HG03280 (cell line): Measurements from ENCODE around the gene PTGDR2.

Experiments
- ATAC-seq: cut with Tn5 transposase; IDR thresholded peaks from one replicate; pipeline ENCODE4 v1.9.1; 2021; ENCODE audit warnings: mild to moderate bottlenecking, moderate library complexity; ENCODE audit not compliant: unreplicated experiment

PTGDR2 gene

DNA sequence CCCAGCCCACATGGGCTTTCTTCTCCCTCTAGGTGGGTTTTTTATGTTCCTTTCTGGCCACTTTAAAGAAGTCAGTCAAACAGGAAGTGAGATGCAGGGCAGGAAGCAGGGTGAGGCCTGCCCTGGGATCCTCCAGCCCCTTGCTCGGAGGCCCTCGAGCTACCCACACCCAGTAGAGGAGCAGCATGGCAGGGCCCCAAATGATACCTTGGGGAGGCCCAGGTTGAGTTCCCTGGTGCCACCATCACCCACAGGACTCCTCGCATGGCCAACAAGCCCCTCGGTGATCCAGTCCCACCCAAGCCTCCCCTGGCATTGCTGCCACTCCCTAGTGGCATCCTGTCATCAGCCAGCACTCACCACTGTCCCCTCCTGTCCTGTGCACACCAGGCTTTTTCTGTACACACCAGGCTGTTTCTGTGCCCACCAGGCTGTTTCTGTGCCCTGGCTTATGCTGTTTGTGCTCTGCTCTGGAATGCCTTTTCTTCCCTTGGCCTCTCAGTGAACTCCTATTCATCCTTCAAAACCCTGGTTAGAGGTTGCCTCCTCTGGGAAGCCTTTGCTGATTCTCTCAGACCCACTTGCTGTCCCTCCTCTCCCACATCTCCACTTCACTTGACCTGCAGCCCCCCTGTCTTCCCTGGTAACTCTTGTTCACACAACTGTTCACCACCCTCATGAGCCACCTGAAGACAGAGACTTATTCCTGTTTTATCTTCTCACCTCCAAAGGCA, 3.1 kb upstream of the PTGDR2 start:
- ATAC-seq: no peak

DNA sequence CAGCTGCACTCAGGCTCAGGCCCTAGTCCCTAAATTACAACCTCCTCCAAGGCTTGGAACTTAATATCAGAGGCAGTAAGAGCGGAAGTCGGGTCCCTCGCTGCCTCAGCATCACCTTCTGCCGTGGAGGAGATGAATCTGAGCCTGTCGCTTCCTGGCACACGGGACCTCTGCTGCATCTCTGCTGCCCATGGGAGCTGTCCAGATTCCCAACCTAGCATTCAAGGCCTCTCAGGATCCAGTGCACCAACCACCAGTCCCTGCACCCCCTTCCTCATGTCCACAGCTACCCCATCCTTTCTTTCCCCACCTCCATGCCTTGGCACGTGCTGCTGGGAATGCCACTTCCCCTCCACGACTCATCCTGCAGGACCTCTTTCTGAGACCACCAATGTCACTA, 2.5 kb upstream of the PTGDR2 start:
- ATAC-seq: no peak

DNA sequence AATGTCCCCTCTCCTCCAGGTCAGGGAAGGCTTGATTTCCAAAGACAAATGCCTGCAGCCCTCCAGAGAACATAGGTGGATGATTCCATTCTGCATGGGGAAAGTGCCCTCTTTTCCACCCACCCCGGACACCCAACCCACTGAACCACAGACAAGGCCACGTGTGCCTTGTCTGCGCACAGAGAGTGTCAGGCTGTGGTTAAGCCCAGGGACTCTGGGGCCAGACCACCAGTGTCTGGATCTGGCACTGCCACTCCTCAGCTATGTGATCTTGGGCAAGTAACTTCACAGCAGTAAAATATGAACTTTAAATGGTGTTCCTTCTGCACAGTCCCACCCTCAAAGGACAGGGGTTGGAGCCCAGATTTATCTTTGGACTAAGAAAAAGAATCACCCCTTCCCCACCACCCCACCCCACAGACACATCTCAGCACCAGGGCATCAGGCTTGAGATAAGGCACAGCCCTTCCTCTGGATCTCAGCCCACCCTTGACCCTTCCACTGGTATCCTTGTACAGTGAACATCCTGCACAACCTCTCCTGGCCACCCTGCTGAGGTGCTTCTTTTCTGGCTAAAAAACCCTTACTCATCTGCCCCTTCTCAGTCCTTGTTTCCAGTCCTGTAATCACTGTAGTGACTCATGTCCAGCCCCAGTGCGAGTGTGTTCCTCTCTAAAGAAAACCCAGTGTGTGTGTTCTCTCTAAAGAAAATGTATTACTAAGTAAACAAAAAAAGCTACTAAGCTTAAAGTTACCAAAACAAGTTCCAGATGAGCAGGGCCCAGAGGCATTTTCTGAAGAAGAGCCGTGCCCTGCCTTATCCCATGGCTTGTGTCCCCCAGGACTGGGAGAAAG, 1.9 kb upstream of the PTGDR2 start:
- no peak for ATAC-seq

DNA sequence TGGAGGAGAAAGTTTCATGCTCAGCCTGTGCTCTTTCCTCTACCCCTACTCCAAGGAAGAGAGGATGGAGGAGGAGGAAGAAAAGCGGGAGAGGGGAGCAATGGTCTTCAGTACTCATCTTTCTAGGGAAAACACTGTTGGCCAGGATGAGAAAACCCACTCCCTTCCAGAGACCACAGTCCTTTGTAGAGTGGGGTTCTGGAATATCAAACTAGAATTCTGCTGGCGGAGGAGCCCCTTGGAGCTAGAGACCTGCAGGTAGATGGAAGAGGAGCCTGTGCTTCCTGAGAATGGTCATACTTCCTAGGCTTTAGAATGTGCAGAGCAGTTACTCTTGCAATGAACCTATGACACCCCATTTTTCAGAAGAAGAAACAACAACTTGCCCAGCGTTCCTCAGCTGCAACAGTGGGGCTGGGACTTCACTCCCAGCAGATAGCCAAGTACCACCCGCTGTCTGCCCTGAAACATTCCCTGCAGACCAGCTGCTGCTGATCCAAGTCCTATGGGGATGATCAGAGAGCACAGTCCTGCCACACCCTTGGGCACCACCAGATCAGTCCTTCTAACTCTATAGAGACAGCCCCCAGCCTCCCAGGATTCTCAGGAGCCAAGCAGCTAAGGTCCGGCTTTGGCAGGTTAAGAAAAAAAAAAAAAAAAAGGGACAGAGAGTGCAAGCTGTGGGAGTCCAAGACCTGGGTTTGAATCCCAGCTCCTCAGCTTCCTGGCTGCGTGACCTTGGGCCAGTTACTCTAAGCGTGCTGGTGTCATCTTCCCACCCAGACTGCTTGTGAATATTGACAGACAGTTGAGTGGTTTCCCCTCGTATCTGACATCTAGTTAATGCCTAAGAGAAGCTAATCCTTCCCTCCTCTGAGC, 664 bp downstream of the PTGDR2 start:
- no peak for ATAC-seq

DNA sequence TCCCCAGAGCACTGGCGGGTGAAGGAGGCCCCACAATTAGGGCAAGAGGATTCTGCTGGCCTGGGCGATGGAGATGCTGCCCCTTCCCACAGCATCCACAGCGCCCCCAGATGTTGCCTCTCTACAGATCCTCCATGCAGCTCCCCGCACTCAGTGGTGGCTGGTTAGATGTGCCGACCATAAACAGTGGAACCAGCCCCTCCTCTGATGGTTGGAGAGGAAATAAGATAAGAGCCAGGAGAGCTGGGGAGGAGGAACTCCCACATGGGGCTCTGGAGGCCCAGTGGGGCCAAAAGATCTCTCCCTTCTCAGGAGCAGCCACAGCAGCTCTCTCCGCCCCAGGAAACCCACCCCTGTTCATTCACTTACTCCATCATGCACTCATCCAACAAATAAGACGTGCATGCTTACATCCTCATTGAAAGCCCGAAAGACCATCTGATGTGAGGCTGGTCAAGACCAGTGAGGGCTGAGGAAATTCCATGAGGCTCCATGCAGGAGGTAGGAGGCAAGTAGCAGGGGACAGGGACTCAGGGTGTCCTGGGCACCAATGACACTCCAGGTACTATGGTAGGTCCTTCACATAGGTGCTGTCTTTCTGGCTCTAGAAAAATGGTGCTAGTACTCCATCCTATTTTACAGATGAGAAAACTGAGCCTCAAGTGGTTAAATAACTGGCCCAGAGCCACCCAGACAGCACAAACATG, 1.5 kb downstream of the PTGDR2 start:
- no peak for ATAC-seq

DNA sequence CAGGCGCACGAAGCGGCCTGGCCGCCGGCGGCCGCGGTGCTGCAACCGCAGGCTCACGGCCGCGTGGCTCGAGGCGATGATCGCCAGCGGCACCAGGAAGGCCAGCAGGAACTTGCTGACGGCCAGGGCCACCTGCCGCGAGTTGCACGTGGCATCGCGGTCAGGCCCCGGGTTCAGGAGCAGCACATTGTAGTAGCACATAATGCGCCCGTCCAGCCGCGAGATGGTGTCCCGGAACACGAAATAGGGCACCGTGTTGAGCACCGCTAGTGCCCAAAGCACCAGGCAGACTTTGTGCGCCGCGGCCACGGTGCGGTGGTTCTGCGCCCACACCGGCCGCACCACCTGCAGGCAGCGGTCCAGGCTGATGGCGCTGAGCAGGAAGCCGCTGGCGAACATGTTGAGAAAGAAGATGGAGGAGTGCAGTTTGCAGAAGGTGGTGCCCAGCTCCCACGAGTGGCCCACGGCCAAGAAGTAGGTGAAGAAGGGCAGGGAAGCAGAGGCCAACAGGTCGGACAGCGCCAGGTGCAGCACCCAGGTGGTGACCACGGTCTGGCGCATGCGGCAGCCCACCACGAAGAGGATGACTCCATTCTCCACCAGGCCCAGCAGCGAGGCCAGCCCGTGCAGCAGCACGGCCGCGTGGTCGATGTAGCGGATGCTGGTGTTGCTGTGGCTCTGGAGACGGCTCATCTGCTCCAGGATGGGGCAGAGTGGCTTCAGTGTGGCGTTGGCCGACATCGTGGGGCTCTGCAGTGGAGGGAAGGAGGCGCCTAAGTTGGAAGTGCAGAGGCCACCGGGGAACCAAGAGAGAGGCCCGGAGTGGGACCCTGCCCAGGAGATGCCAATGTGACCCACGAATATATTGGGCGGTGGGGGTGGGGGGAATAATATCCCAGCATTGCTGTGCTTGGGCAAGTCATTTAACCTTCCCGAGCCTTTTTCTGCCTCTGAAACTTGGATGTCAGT, 2.5 kb downstream of the PTGDR2 start:
- no peak for ATAC-seq

DNA sequence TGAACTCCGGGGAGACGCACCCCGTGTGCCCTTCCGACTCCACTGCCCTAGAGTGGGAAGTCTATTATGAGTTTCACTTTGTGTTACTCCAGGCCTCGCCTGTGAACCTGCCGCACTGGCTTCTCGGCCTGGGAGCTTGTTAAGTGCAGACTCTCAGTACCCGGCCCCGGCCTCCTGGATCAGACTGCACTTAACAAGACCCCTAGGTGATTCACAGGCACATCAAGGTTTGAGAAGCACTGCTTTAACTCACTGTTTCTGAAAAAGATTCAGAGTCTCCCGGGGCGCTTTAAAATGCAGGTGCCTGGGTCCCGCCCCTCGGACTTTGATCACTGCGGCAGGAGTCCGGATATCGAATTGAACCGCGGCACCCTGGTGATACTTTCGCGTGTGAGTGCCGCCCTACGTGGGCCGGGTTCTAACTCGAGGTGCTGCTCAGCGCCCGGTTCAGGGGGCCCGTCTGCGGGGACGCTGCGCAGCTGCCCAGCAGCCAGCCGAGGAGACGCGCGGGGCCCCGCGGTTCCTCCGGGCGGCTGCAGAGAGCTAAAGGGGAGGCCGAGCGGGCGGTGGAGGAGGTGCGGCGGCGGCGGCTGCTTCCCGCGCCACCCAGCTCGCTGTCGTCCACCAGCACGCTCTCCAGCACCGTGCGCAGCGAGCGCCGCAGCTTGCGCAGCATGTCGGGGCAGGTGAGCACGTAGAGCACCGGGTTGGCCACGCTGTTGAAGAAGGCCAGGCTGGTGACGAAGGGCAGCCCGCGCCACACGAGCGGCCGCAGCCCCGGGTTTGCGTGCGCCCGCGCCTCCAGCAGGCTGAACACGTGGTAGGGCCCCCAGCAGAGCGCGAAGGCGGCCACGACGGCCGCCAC, 3.4 kb downstream of the PTGDR2 start:
- no peak for ATAC-seq

DNA sequence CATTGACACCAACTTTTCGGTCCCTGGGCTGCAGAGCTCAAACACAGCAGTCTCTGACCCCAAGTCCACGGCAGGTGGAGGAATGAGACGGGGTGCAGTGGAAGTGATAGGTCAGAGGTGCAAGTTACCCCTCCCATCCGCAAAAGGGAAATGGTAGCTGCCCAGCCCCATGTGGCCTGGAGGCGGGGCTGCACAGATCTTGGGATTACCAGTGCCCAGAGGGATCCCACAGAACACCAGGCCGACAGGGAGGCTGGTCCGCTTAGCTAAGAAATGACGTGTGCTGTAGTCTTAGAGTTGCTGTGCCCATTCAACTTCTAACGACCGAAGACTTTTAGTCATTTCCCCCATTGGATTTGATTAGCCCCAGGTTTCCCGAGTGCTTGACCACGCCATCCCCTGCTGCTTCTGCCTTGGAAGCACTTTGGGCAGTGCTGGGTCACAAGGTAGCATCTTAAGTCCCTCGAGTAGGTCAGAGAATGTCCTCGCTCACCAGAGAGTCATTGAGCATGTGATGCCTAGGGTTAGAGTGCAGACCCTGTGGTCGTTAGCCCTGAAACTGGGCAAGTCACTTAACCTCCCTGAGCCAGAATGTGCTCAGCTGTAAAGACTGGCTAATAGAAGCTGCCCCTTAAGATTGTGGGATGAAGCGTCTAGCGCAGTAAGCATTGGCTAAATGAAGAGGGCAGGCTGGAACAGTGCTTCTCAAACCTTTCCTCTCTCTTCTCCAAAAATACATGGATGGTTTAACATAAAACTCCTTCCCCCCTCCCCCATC, 4.2 kb downstream of the PTGDR2 start:
- no peak for ATAC-seq

DNA sequence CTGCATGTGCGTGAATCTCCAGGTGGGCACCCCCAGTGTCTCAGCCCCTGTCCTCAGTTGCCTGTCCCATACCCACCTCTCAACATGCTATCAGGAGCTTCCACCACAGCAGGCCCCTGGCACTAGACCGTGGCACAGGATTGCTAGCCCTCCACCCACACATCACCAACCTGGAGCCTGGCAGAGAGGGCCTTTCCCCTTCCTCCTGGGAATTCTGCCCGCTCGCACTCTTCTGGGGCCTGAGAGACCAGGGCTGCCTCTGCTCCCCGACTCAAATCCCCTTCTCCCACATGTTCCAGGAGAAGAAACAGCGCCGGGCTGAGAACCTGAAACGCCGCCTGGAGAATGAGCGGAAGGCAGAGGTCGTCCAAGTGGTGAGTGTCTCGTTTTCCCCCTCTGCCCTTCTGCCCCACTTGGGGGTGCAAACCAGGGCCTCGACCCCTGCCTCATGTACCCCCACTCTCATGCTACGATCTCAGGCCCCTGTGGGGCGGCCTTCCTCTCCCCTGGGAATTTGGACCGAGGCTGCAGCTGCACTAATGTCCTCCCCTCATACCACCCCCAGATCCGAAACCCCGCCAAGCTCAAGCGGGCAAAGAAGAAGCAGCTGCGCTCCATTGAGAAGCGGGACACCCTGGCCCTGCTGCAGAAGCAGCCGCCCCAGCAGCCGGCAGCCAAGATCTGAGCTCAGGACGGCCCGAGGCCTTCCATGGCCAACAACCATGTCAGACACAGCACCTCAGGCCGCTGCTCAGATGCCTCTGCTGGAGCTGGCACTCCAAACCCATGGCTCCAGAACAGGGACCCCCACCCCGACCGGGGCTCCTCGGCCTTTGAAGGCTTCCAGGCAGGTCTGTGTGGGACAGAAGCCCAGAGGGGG, 5.9 kb downstream of the PTGDR2 start:
- ATAC-seq: no peak

DNA sequence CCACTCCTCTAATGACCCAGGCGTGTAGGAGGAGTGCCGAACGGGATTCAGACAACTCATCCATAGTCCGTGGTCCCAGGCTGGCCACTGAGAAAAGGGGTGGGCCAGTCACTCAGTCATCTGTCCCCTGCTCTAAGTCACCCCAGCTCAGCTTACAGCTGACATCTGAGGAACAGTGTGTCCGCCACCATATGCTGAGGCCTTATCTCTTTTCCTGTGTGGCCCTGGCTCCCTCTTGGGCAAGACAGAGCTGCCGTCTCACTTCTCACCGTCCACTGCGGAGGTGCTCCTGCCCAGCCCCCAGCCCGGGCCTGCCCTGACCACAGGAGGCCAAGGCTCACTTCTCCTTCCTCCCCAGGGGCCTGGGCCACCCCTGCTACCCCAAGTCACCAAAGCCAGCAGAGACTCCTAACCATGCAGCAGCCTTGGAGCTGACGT, 7.0 kb downstream of the PTGDR2 start:
- ATAC-seq: no peak

DNA sequence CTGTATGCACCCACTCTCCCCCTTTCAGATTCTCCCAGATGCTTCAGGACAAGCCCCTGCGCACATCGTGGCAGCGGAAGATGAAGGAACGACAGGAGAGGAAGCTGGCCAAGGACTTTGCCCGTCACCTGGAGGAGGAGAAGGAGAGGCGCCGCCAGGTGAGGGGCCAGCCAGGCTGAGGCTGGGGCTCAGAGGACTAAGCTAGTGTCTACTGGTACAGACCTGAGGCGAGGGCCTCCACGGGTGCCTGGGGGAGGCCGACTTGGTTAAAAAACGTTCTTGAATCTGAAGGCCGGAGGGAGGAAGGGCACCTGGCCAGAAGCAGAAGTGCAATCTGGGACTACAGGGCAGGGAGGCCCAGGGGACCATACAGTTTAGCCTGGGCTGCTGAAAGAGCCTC, 7.9 kb downstream of the PTGDR2 start:
- no peak for ATAC-seq

DNA sequence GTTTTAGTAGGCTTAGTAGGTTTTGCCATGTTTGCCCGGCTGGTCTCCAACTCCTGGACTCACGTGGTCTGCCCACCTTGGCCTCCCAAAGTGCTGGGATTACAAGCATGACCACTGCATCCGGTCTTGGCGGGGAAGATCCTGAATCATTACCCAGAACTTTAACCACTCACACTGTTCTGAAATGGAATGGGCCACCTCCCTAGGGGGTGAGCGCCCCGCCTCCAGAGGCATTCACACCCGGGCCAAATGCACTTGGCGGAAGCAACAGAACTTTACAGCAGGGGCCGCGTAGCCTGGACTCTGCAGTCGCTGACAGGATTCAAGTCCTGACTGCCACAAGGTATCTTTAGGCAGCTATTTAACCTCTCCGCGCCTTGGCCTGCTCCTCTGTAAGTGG, 8.5 kb downstream of the PTGDR2 start:
- no peak for ATAC-seq

DNA sequence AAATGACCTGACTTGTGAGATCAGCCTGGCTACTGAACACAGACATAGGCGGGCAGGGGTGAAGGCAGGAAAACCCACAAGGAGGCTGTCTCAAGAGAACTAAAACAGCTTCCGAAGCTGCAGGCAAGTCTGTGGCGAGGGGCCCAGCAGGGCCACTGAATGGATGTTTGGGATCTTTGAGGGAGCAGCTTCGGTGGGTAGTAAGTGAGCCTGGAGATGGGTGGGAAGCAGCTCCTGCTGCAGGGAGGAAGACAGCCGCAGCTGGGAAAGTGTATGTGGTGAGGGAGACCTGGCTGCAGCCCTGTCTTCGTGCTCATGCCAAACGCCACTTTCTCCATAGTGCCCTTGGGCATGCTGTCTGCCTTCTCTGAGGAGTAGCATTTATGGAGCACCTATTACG, 10.4 kb downstream of the PTGDR2 start:
- no peak for ATAC-seq

DNA sequence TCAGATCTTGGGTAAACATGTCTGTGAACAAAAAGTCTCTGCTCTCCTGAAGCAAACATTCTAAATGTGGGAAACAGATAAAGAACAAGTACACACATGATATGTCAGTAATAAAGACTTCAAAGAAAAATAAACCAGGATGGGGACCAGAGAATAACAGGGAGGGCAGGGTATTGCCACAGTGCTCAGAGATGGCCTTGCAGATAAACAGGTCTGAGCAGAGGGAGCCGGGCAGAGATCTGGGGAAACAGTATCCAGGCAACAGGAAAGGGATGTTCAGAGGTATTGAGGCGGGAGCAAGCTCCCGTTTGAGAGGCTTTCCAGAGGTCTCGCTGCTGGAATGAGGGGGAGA, 10.9 kb downstream of the PTGDR2 start:
- no peak for ATAC-seq

DNA sequence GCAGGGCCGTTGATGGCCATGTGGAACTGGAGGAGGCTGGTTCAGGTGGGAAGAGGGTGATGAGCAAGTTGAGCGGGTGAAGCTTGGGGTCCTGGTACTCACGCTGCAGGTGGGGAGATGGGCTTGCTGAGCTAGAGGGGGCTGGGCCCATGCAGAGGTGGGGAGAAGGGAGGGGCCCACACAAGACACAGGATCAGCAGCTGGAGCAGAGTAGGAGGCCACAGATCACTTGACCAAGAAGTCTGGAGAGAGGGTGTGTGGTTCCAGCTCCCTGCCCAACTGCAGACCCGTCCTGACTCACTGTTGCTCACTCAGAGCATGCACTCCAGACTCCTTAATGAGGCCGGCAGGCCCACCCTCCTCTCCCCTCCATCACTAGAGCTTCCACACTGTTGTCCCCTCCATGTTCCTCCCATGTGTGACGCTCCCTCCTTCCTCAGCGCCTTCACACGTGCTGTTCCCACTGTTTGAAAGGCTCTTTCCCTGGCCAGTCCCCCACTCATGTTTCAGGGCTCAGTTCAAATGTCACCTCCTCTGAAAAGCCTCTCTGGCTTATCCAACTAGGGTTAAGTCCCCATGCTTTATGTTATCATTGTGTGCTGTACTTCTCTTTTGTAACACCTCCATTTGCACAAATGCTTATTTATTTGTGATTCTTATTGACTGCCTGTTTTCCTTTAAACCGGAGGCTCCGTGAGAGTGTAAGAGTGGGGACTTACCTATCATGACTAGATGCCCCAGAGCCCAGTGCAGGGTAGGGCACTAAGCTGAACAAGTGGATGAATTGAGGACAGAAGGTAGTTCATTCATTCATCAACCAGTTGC, 11.5 kb downstream of the PTGDR2 start:
- ATAC-seq: no peak
